HCT116 (cell line): ENCODE measurements around the gene LURAP1L.

Source experiments
- CTCF ChIP-seq, 3 experiments: fragments of 200-600 bp in 1 of 3; sonication (generic) in 1 of 3; IDR thresholded peaks in 2 of 3; conservative IDR thresholded peaks in 1 of 3; 2 replicates each; pipeline ENCODE4 v1.5.1; 2012 to 2017; ENCODE audit warnings: low read depth in 2 of 3, low read length in 2 of 3, antibody characterized with exemption in 1 of 3, borderline replicate concordance in 1 of 3, control low read depth in 1 of 3, mild to moderate bottlenecking in 1 of 3, mixed read lengths in 1 of 3, mixed run types in 1 of 3, moderate library complexity in 1 of 3; ENCODE audit not compliant: insufficient read depth in 1 of 3
- FOSL1 ChIP-seq: IDR thresholded peaks from 2 replicates; pipeline ENCODE4 v1.6.1; 2012; ENCODE audit warnings: low read depth
- MAX ChIP-seq: IDR thresholded peaks from 2 replicates; pipeline ENCODE4 v1.6.1; 2012
- POLR2A ChIP-seq: IDR thresholded peaks from 2 replicates; pipeline ENCODE4 v1.7.0; 2011; ENCODE audit warnings: borderline replicate concordance; ENCODE audit not compliant: insufficient read depth, insufficient read length; ENCODE audit errors: extremely low read depth
- POLR2AphosphoS5 ChIP-seq: IDR thresholded peaks from 2 replicates; pipeline ENCODE4 v1.6.1; 2011; ENCODE audit warnings: mild to moderate bottlenecking, low read depth, low read length, moderate library complexity
- YY1 ChIP-seq: IDR thresholded peaks from 2 replicates; pipeline ENCODE4 v1.6.1; 2011; ENCODE audit warnings: low read length, low read depth, moderate library complexity, mild to moderate bottlenecking; ENCODE audit not compliant: insufficient replicate concordance; ENCODE audit errors: extremely low read depth
- ZNF274 ChIP-seq: fragments of 200-500 bp; sonication (Bioruptor generic); IDR thresholded peaks from 2 replicates; pipeline ENCODE4 v1.6.1; 2014; ENCODE audit warnings: mild to moderate bottlenecking, low read depth, low read length, inconsistent platforms

GRCh38 chr9:12801187-12801586, 26.4 kb downstream of the LURAP1L start:
- TF ChIP-seq CTCF (IDR thresholded peaks at IDR 0.05 in 2 of 3, conservative IDR thresholded peaks at IDR 0.05 in 1 of 3; ENCODE audit: borderline replicate concordance in 1 of 3, insufficient read depth in 1 of 3, low read depth in 2 of 3, low read length in 2 of 3) (no peak), POLR2A (no peak), YY1 (no peak), MAX (no peak), FOSL1 (no peak), POLR2AphosphoS5 (no peak), ZNF274 (no peak)
